ENCODE data around the gene TOR3A. TPM values are rescaled to one million over a fixed set of nuclear protein-coding genes. Genes with fewer than 3 reads are reported as not detected.

TOR3A gene
- polyA plus RNA-seq, 2 of the 4 experiments (the other 2 are of a cell fraction): 30.7 to 44.5 TPM

DNA sequence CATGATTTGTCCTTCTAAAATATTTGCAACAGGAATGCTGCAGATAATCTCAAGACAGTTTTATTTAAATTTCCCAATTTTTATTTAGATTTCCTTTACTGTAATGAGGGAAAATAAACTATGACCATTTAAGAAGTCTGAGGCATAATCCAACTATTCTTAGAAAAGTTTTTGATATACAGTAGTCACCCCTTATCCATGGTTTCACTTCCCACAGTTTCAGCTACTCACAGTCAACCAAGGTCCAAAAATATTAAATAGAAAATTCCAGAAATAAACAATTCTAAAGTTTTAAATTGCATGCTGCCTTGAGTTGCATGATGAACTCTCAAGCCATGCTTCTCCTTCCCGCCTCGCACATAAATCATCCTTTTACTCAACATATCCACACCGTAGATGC is 33.3 kb downstream of the TOR3A start:
- FAIRE-seq (no peak), DNase-seq (ENCODE audit: low read depth in 1 of 2, low spot score in 1 of 2) (no peak), ATAC-seq (no peak)
- CTCF ChIA-PET: interaction anchor here (0.6 to 1.0 kb wide), 3 partner anchors 10 to 36 kb away, joined by 3 to 5 read pairs (median 3); no protein-coding TSS in a partner anchor
- no peak overlapping the region for H3K4me2 ChIP-seq
- no peaks in the 10 kb centered on the region for H3K4me1 ChIP-seq
- WGBS (ENCODE audit: missing lambda C conversion rate): 90% methylated on average over 3 of the region's 3 CpGs
- no peaks in the 10 kb centered on the region for H3K9me3 ChIP-seq
- H3K4me3 ChIP-seq: no peak overlapping the region
- no peak overlapping the region for H3K27ac ChIP-seq
- POLR2A ChIA-PET: no interaction called here
- TF ChIP-seq RARB (CRISPR knock-in tag; IDR thresholded peaks at IDR 0.05) (no peak), CHD4 (IDR thresholded peaks at IDR 0.05; ENCODE audit: borderline replicate concordance) (no peak), NR3C1 (IDR thresholded peaks at IDR 0.05) (no peak), TP53 (CRISPR knock-in tag; IDR thresholded peaks at IDR 0.05) (no peak), ZC3H11A (IDR thresholded peaks at IDR 0.05) (no peak), HOXB5 (CRISPR knock-in tag; IDR thresholded peaks at IDR 0.05) (no peak), REST (IDR thresholded peaks at IDR 0.05) (no peak), ZNF302 (CRISPR knock-in tag; IDR thresholded peaks at IDR 0.05) (no peak), EHMT2 (IDR thresholded peaks at IDR 0.05; ENCODE audit: low read depth) (no peak), HOXB13 (CRISPR knock-in tag; IDR thresholded peaks at IDR 0.05; ENCODE audit: low read depth) (no peak), EP300 (IDR thresholded peaks at IDR 0.05) (no peak), SREBF2 (IDR thresholded peaks at IDR 0.05) (no peak), MAZ (IDR thresholded peaks at IDR 0.05; ENCODE audit: borderline replicate concordance, low read depth, low read length) (no peak), JUN (IDR thresholded peaks at IDR 0.05) (no peak), HOXA7 (CRISPR knock-in tag; IDR thresholded peaks at IDR 0.05) (no peak), FOXS1 (CRISPR knock-in tag; IDR thresholded peaks at IDR 0.05) (no peak), RCOR1 (IDR thresholded peaks at IDR 0.05; ENCODE audit: low read depth, low read length) (no peak), JUNB (IDR thresholded peaks at IDR 0.05) (no peak), KDM5A (IDR thresholded peaks at IDR 0.05) (no peak)
- TF ChIP-seq, protein P1, sequence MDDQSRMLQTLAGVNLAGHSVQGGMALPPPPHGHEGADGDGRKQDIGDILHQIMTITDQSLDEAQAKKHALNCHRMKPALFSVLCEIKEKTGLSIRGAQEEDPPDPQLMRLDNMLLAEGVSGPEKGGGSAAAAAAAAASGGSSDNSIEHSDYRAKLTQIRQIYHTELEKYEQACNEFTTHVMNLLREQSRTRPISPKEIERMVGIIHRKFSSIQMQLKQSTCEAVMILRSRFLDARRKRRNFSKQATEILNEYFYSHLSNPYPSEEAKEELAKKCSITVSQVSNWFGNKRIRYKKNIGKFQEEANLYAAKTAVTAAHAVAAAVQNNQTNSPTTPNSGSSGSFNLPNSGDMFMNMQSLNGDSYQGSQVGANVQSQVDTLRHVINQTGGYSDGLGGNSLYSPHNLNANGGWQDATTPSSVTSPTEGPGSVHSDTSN (IDR thresholded peaks at IDR 0.05): no peak

DNA sequence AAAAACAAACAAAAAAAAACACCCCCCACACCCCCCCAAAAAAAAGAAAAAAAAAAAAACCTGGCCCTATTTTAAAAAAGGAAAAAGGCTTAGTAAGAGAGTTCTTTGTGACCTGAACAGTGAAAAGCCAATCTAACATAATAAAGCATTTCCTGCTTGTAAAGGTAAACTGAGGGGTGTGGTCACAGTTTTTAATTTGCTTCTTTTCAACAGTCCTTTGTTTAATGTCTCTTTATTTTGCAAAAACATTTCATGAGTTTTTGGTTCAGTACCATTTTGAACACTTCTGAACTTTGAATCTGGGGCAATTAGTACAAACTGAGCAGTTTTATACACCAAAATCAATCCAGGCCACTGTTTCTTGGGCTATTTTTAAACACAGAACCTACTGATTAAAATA is 37.6 kb downstream of the TOR3A start:
- POLR2A ChIA-PET: no interaction called here
- H3K27ac ChIP-seq: no peak overlapping the region
- CTCF ChIA-PET: interaction anchor here (0.6 to 5.1 kb wide), 13 partner anchors 8 to 307 kb away, joined by 3 to 32 read pairs (median 15); partner anchors contain the start of gene SOAT1

More for the DNA sequence above, 37.6 kb downstream of the TOR3A start:
- Histone ChIP-seq H3K4me2 (no peak overlapping the region), H3K4me1 (peaks cover 4% of the 10 kb centered on the region; the same call in 2 of the 3 replicates), H3K9me3 (no peaks in the 10 kb centered on the region), H3K4me3 (no peak overlapping the region)
- FAIRE-seq (no peak), ATAC-seq (no peak), DNase-seq (ENCODE audit: low read depth in 1 of 2, low spot score in 1 of 2) (no peak)
- TF ChIP-seq SMC3 (IDR thresholded peaks at IDR 0.05) (no peak), SREBF2 (IDR thresholded peaks at IDR 0.05) (no peak), HOXB5 (CRISPR knock-in tag; IDR thresholded peaks at IDR 0.05) (no peak), TP53 (CRISPR knock-in tag; IDR thresholded peaks at IDR 0.05) (no peak), ZNF302 (CRISPR knock-in tag; IDR thresholded peaks at IDR 0.05) (no peak), FOXS1 (CRISPR knock-in tag; IDR thresholded peaks at IDR 0.05) (no peak), ZFP36 (IDR thresholded peaks at IDR 0.05; ENCODE audit: borderline replicate concordance, partially characterized antibody) (no peak), E2F6 (IDR thresholded peaks at IDR 0.05; ENCODE audit: borderline replicate concordance, low read depth) (no peak), NR3C1 (IDR thresholded peaks at IDR 0.05) (no peak), CHD2 (IDR thresholded peaks at IDR 0.05; ENCODE audit: low read length, partially characterized antibody) (no peak), REST (IDR thresholded peaks at IDR 0.05) (no peak)
- TF ChIP-seq, protein P1 (IDR thresholded peaks at IDR 0.05): no peak

All from A549 (cell line).